SK-N-SH treated with all-trans-retinoic acid at 6 μM for 48 hours (cell line): ENCODE results near the gene SMARCC1.

Source experiments
- GLIS3 ChIP-seq: fragments of 250-450 bp; sonication (Bioruptor Pico); IDR thresholded peaks from 2 replicates; pipeline ENCODE4 v1.5.0; 2020; ENCODE audit warnings: mild to moderate bottlenecking, moderate library complexity
- ISL1 ChIP-seq: fragments of 250-450 bp; sonication (Bioruptor Pico); IDR thresholded peaks from 2 replicates; pipeline ENCODE4 v2.1.2; 2022; ENCODE audit warnings: mild to moderate bottlenecking, moderate library complexity

DNA sequence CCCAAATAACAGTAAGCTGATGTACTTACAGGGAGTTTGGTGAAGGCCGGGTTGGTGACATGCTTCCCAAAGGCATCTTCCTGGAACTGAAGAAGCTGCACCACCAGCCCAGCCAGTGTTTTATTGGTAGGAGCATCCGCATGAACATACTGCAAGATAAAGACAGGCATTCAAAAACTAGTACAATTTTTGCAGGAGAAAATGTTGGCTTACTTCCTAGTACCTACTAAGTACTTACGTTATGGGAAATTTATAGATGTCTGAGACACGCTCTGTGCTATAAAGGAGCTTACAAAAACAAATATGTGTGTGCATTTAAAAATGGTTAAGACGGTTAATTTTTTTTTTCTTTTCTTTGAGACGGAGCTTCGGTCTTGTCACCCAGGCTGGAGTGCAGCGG lies 8.9 kb downstream of the SMARCC1 start:
- TF ChIP-seq ISL1 = no peak
- TF ChIP-seq GLIS3 = no peak
